ENCODE results near the gene MAPK4.
"Not testable (repeated sequence)": the region's sequence is repeated elsewhere in the genome, so short reads cannot be mapped to it uniquely, and the experiment has no call there.

The MAPK4 gene
- 0 reads per million in 4 donors for total RNA-seq

DNA sequence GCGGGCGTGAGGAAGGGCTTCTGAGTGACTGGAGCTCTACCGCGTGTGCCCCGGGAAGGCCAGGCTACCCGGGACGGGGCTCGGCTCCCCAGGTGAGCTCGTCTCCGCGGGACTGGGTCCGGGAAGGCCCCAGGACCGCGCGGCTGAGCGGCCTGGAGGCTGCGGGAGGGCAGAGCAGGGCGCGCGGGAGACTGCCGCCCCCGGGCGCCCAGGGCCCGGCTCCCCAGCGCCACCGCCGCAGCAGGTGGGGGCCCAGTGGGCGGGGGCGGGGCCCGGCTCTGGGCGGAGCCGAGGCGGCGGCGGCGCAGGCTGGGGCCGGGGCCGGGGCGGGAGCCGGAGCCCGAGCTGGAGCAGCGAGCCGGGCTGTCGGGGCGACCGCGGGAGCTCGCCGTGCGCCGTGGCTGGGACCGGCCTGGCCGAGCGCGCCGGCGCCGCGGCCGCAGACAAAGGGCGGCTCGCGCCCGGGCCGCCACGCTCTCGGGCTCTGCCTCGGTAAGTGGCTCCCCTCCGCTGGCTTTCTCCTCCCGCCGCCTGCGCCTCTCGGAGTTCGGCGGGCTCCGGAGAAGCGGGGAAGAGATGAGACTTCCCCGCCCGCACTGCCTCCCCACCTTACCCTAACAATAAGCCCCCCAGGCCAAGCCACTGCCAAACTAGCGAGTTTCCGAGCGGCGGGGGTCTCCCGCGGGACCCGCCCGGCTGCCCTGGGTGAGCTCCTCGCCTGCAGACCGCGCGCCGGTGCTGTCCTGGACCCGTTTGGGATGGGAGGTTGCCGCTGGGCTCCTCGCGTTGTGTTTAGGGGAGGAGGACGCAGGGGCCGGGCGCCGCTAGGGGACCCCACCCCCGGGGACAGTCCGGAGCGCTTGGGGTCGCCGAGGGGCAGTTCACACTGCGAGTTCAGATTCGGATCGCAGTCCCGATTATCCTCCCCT lies at the start of gene MAPK4:
TSS of gene MAPK4 (plus strand) at position 336 of the 929 bp plus-strand sequence. CDS start 103,872 bp downstream, outside the sequence.
- DNase-seq, result no peak

DNA sequence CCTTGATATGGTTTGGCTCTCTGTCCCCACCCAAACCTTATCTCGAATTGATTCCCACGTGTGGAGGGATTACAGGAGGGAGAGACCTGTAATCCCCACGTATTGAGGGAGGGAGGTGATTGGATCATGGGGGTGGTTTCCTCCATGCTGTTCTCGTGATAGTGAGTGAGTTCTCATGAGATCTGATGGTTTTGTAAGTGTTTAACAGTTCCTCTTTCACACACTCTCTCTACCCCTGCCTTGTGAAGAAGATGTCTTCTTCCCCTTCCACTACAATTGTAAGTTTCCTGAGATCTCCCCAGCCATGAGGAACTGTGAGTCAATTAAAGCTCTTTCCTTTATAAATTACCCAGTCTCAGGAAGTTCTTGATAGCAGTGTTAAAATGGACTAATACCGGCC lies 42.6 kb upstream of the MAPK4 start:
- not testable (repeated sequence) for DNase-seq

DNA sequence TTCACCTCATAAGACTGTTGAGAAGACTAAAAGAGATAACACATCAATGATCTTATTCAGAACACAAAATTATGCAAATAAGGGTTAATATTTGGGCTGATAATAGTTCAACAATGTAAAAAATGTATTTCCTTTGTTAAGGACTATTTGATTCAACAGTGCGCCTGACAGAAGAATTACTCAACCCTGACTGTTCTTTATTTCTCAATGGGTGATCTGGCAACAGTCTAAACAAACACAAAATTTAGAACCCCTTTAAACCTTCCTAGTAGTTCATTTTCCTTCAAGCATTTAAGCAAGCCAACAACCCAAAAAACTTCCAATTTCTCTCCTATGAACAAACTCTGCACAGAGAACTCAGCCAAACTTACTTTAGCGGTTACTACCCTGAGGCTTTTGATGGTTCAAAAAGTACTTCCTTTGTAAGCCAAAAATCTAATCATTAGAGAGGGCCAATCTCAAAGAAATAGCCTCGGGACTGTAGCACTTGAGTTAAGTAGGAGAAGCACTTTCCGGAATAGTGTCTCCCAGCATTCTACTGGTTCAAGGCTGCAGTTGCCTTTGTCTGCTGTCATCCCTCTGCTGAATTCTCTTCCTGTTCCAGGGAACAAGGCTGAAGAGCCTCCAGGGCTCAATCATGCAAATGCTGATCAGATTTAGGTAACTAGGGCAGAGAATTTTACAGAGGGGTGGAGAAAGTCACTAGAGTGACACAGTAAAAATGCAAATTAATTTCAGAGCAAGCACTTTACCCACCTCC lies 40.9 kb upstream of the MAPK4 start:
- DNase-seq, result no peak

DNA sequence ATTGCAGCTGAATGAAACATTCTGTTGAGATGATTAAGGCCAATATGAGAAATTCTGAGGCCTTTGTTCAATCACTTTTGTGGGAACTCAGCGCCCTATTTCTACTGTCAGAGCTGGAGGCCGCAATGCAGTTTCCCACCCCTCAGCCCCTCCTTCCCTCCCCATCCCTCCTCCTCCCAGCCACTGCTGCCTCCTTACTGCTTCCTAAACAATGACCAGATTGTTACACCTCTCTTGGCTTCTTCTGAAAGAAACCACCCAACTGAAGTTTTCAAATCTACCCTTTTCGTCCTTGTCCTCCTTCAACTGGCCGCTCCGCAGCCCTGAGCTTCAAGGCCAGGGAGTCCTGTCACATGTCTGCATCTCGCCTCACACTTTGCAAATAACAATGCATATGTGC lies 36.7 kb upstream of the MAPK4 start:
- DNase-seq, result no peak

- no peak for DNase-seq
Observed at GRCh38 chr18:50527636-50528307, 32.1 kb upstream of the MAPK4 start.

DNA sequence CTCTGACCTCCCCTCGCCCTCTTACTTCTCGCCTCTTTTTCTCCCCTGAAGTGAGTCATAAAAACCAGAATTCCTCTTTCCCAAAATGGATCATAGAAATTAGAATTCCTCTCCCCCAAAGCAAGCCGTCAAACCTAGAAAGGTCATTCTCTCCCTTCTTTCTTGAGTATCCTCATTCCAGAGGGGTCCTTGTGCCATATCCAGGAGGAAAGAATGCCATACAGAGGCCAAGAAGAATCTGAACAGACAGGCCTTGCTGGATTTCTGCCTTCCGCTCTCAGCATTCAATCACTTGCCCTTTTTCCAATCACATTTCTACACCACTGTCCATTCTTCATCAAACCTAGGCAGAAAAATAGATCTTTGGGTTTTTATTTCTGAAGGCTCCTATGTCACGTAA lies 31.1 kb upstream of the MAPK4 start:
- DNase-seq, result no peak

GRCh38 chr18:50533822-50534221 lies 26.1 kb upstream of the MAPK4 start:
- DNase-seq, result not testable (repeated sequence)

DNA sequence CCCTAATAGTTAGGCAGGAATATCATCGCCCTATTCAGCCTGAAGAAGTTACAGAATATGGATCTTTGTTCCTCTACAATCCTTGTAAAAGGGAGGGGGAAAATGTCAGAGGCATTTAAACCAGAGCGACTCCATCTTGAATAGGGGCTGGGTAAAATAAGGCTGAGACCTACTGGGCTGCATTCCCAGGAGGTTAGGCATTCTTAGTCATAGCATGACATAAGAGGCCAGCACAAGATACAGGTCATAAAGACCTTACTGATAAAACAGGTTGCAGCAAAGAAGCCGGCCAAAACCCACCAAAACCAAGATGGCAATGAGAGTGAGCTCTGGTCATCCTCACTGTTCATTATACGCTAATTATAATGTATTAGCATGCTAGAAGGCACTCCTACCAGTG lies 15.4 kb upstream of the MAPK4 start:
- DNase-seq, result not testable (repeated sequence)

DNA sequence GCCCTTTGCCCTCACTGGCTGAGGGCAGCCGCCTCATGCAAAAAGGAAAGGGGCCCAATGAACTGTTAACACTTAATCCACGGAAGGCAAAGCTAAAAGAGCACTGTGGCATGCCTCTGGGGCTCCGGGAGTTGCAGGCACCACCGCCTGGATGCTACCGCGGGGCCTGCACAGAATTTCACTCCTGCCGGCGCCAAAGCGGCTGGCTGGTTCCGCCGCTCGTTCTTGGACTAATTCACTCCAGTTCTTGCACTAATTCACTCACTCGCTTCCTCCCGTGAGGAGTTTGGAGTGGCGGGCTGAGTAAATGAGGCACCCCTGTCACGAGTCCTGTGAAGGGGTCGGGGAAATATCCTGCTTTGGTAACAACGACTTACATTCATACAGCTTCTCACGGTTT lies 14.0 kb upstream of the MAPK4 start:
- DNase-seq, result no peak

GRCh38 chr18:50548160-50548559 lies 11.7 kb upstream of the MAPK4 start:
- DNase-seq, result no peak

DNA sequence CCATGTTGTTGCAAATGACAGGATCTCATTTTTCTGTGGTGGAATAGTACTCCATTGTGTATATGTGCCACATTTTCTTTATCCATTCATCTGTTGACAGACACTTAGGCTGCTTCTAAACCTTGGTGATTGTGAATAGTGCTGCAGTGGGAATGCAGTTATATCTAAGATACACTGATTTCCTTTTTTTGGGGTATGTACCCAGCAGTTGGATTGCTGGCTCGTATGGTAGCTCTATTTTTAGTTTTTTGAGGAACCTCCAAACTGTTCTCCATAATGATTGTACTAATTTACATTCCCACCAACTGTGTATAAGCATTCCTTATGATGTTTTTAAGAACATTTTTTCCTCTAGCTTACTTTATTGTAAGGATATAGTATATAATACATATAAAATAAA lies 8.2 kb upstream of the MAPK4 start:
- not testable (repeated sequence) for DNase-seq

DNA sequence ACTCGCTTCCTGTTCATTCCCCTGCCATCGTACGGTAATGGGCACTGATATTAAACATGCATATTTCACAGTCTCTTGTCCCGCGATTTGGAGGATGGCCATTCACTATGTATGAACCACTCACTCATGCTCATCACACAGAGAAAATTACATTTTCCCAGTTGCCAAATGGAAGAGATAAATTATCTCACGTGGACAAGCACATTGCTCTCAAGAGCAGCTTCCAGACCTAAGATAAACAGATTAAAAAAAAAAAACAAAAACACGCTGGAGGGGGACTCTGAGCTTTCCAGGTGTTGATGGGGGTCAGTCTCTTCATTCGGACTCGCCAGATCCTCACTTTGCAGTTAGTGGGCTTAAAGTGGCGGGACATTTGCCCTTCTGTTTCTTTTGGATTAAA lies 1.7 kb upstream of the MAPK4 start:
- no peak for DNase-seq

GRCh38 chr18:50558948-50559751 lies 737 bp upstream of the MAPK4 start:
- DNase-seq, result no peak

DNA sequence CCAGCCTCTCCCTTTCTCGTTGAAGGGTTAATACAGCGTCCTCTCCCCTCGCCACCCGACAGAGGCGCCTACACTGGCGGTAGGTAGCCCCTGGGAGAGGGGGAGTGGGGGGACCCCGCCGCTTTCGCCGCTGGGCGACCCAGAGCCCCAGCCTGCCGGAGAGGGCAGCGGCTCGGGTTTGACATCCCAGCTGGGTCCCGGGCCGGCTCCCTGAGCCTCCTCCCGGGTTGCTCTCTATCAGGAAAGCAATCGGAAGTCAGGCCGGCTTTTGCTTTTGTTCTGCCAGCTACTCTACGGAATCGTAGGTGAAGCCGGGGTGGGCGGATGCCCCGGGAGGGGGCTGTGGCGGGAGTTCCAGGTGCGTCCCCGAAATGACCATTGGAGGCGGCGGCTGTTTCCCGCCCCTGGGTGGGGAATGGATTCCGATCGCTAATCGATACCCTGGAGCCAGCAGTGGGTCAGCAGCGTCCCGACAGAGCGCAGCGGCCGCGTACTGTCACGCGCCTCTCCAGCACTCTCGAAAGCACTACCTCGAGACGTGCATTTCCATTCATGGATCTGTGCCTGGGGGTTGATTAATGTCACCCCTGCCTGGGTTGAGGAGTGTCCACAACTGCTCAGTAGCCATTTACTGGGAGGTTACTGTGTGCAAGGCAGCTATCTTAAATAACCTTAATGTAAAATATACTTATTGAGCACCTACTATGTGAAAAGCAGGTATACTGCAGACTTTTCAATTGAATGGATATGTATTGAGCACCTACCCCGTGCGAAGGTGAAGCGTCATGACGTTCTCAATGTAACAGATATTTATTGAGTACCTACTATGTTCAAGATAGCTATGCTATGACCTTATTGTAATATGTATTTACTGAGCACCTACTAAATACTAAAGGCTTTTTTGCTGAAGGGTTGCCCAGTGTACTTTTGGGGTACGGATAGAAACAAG lies 1.1 kb downstream of the MAPK4 start:
- DNase-seq, result no peak

- DNase-seq, result not testable (repeated sequence)
Observed at GRCh38 chr18:50562258-50562657, 2.4 kb downstream of the MAPK4 start.

DNA sequence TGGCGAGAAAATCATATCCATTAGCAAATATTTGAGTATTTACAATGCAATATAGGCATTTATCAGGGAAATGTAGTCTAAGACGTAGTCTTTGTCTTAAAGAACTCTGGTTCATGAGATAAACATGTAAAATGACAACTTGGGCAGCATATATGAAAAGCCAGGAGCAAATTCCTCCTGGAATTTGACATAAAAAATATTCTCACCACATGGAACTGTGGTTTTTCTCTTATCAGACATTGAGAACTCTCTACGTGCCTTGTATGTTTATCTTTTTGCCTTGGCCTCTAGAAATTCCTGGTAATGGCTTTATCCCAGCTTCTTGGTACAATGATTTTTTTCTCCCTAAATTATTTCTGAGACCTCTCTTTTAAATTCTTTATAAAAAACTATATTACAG lies 2.8 kb downstream of the MAPK4 start:
- DNase-seq, result no peak

DNA sequence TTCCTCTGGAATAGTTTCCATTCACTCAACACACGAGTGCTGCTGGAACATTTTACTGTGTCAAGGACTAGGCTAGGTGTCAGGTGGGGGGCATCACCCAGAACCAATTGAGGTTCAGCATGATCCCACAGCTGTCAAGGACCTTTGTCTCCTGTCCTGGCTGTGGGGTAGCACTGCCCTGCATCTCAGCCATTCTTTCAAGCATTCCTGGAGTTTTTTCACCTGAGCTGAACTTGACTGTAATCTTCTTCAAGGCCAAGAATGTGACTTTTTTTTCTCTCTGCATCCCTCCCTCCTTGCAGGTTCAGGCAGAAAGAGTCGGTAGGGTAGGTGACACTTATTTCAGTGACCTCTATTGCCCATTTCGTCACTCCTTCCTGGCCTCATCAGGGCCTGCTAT lies 3.5 kb downstream of the MAPK4 start:
- DNase-seq, result no peak

DNA sequence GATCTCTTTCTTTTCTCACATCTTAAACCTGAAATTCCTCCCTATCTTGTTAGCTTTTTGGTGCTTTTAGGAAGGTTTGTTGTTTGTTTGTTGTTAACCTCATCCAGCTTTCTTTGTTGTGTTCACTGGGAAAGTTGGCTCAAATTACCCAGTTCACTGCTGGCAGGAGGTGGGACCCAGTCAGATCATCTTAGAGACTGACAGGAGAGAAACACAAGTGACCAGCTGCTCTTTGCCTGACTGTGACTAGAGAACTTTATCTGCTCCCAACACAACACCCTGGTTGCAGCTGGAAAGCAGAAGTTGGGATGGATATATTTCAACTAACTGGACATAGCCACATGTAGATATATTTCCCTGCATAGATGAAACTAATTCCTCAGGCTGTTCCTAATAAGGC lies 10.0 kb downstream of the MAPK4 start:
- DNase-seq, result no peak

GRCh38 chr18:50571606-50572005 lies 11.7 kb downstream of the MAPK4 start:
- no peak for DNase-seq

- DNase-seq, result not testable (repeated sequence)
Observed at GRCh38 chr18:50573196-50573595, 13.3 kb downstream of the MAPK4 start.

GRCh38 chr18:50573679-50574078 lies 13.8 kb downstream of the MAPK4 start:
- no peak for DNase-seq
